Measurements from ENCODE around the gene CYB561D2.

GRCh38 chr3:50319181-50319893, 31.3 kb upstream of the CYB561D2 start:
- TF ChIP-seq POLR2AphosphoS5 (IDR thresholded peaks at IDR 0.05), result no peak
- TF ChIP-seq CTCF (IDR thresholded peaks at IDR 0.05), result no peak
- TF ChIP-seq POLR2A (IDR thresholded peaks at IDR 0.05), result no peak
- no peak for TF ChIP-seq EP300 (IDR thresholded peaks at IDR 0.05)
